Measurements from ENCODE around the gene EREG.

Gene EREG

GRCh38 chr4:74362347-74362746 is 2.6 kb upstream of the EREG start:
- Histone ChIP-seq H4K20me1 (ENCODE audit: control insufficient read depth, insufficient read depth, low read depth, low read length) (no peaks in the 10 kb centered on the region), H3F3A (ENCODE audit: control insufficient read depth, insufficient read depth) (no peaks in the 10 kb centered on the region), H3K9me3 (ENCODE audit: control insufficient read depth, insufficient read depth, low read length) (no peaks in the 10 kb centered on the region), H3K4me1 (ENCODE audit: control insufficient read depth, low read length) (no peaks in the 10 kb centered on the region), H3K9me2 (replicated peaks; ENCODE audit: control insufficient read depth, low read length) (no peaks in the 10 kb centered on the region), H3K4me2 (ENCODE audit: low read length) (no peak overlapping the region), H3K36me3 (ENCODE audit: control insufficient read depth, low read length) (no peaks in the 10 kb centered on the region), H3K79me2 (ENCODE audit: control insufficient read depth, low read length) (no peaks in the 10 kb centered on the region), H3K27ac (ENCODE audit: low read depth, low read length) (no peak overlapping the region), H3K27me3 (ENCODE audit: control insufficient read depth, low read length) (peaks cover 4% of the 10 kb centered on the region; the same call in 1 of the 2 replicates), H3K4me3 (ENCODE audit: low read length) (no peak overlapping the region)
- TF ChIP-seq CTCF (IDR thresholded peaks at IDR 0.05; ENCODE audit: low read depth, low read length, poor library complexity, severe bottlenecking) (no peak), EZH2phosphoT487 (IDR thresholded peaks at IDR 0.05; ENCODE audit: borderline replicate concordance, low read length) (no peak)

- H3K4me1 ChIP-seq (ENCODE audit: control insufficient read depth, low read length) = no peaks in the 10 kb centered on the region
Observed at GRCh38 chr4:74364256-74364651, 691 bp upstream of the EREG start.

GRCh38 chr4:74365761-74366160 is 816 bp downstream of the EREG start:
- TF ChIP-seq CTCF (IDR thresholded peaks at IDR 0.05; ENCODE audit: low read depth, low read length, poor library complexity, severe bottlenecking) (no peak), EZH2phosphoT487 (IDR thresholded peaks at IDR 0.05; ENCODE audit: borderline replicate concordance, low read length) (no peak)
- H3K79me2 ChIP-seq (ENCODE audit: control insufficient read depth, low read length) = no peaks in the 10 kb centered on the region
- H3K9me3 ChIP-seq (ENCODE audit: control insufficient read depth, insufficient read depth, low read length) = no peaks in the 10 kb centered on the region
- H3K4me1 ChIP-seq (ENCODE audit: control insufficient read depth, low read length) = no peaks in the 10 kb centered on the region
- H3F3A ChIP-seq (ENCODE audit: control insufficient read depth, insufficient read depth) = no peaks in the 10 kb centered on the region
- H3K27me3 ChIP-seq (ENCODE audit: control insufficient read depth, low read length) = peaks cover 4% of the 10 kb centered on the region; the same call in 1 of the 2 replicates
- H3K4me3 ChIP-seq (ENCODE audit: low read length) = no peak overlapping the region
- H3K4me2 ChIP-seq (ENCODE audit: low read length) = no peak overlapping the region
- H4K20me1 ChIP-seq (ENCODE audit: control insufficient read depth, insufficient read depth, low read depth, low read length) = no peaks in the 10 kb centered on the region
- H3K9me2 ChIP-seq (replicated peaks; ENCODE audit: control insufficient read depth, low read length) = no peaks in the 10 kb centered on the region
- H3K27ac ChIP-seq (ENCODE audit: low read depth, low read length) = no peak overlapping the region
- H3K36me3 ChIP-seq (ENCODE audit: control insufficient read depth, low read length) = no peaks in the 10 kb centered on the region

More at GRCh38 chr4:74364256-74364651, 691 bp upstream of the EREG start:
- Histone ChIP-seq H3K27ac (ENCODE audit: low read depth, low read length) (no peak overlapping the region), H3K9me2 (replicated peaks; ENCODE audit: control insufficient read depth, low read length) (no peaks in the 10 kb centered on the region), H3K27me3 (ENCODE audit: control insufficient read depth, low read length) (peaks cover 4% of the 10 kb centered on the region; the same call in 1 of the 2 replicates), H3F3A (ENCODE audit: control insufficient read depth, insufficient read depth) (no peaks in the 10 kb centered on the region), H3K9me3 (ENCODE audit: control insufficient read depth, insufficient read depth, low read length) (no peaks in the 10 kb centered on the region), H4K20me1 (ENCODE audit: control insufficient read depth, insufficient read depth, low read depth, low read length) (no peaks in the 10 kb centered on the region), H3K4me3 (ENCODE audit: low read length) (no peak overlapping the region), H3K79me2 (ENCODE audit: control insufficient read depth, low read length) (no peaks in the 10 kb centered on the region), H3K36me3 (ENCODE audit: control insufficient read depth, low read length) (no peaks in the 10 kb centered on the region), H3K4me2 (ENCODE audit: low read length) (no peak overlapping the region)
- TF ChIP-seq EZH2phosphoT487 (IDR thresholded peaks at IDR 0.05; ENCODE audit: borderline replicate concordance, low read length) (no peak), CTCF (IDR thresholded peaks at IDR 0.05; ENCODE audit: low read depth, low read length, poor library complexity, severe bottlenecking) (no peak)
